DMS 273 (cell line): ENCODE results near the gene GPC5.

Source experiments
- DNase-seq: peaks from one replicate; lab custom pipeline; 2025; ENCODE audit not compliant: unreplicated experiment; lab: John Stamatoyannopoulos, UW

GPC5 gene

DNA sequence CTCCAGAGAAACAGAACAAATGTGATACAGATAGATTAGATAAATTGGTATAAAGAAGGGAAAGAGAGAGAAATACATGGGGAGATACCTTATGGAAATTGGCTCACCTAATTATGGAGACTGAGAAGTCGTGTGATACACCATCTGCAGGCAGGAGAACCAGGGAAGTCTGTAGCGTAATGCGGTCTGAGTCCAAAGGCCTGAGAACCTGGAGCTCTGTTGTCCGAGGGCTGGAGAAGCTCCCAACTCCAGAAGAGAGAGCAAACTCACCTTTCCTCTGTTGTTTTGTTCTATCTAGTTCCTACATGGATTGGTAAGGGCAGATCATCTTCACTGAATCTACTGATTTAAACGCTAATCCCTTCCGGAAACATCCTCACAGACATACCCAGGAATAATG, 1179.9 kb downstream of the GPC5 start:
- no peak for DNase-seq

DNA sequence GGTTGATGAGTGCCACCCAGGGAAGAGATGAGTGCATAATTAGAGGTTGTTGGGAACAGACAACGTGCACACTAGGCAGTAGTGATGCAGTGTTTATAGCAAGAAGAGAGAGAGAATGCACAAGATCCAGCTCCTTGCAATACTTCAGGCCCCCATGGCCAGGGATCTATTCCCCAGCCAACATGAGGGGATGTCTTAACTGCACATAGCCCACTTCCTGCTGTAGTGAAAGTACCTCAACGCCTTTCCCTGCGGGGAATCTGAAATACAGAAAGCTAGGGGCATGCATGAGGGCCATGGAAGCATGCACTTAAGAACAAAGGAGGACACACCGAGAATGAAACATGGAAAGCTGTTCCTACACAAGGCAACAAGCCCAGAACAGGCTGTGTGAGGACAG, 1191.5 kb downstream of the GPC5 start:
- DNase-seq, result no peak

DNA sequence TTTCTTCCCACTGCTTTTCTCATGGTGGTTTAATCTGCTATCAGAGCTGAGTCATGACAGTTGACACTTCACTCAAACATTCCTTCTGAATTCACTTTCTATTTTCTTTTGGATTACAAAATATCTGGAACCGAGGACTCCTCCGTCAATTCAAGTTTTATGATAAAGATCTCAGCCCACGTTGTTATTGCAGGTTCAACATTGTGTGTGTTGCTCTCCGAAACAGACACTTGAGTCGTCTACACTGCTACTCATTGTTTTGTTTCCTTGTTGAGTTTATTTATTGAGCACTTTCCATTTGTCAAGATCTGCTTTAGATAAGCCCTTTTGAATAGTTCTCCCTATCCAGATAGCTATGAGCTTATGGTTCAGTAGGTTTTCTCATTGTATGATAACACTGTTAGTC, 1192.1 kb downstream of the GPC5 start:
- no peak for DNase-seq

DNA sequence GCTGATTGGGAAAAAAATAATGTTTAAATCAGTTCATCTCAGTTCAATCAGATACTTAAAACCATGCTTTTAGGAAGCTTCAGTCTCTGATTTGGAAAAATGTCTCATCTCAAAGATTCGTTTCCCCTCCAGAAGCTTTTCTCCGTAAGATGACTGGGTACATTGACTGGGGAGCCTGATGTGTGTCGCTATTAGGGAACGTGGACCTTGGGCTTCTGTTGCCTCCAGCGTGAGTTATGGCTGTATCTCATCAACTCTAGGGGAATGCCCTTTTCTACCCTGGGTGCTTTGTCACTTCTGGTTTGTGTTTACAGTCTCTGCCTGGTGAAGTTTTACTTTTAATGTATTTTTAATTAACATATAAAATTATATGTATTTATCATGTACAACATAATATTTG, 1192.7 kb downstream of the GPC5 start:
- DNase-seq, result no peak

DNA sequence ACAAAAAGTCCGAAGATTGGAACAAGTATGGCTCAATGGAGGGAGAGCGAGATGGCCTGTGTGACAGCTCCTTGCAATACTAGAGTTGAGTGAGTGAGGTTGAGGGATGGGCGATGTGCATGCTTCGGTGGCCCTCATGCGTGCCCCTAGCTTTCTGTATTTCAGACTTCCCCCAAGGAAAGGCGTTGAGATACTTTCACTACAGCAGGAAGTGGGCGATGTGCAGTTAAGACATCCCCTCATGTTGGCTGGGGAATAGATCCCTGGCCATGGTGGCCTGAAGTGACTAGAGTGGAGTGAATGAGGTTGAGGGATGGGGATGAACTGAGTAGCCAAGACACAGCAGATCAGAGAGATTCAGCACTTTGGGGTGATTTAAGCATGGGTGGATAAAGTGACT, 1194.3 kb downstream of the GPC5 start:
- DNase-seq, result no peak

DNA sequence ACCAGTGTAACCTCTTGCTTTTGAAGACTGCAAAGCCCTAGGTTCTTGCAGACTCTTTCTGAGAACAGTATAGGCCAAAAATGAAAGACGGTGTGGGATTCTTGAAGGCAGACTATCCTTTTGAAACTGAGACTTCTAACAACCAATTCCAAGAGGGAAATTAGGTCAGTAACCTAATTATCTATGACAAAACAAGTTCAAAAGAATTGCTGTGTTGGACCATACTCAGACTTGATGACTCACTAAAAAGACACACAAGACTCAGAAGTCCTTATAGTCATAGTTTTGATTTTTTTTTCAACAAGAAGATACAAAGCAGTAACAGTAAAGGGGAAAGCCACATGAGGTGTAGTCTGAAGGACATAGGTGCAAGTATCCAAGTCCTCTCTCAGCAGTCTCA, 1204.1 kb downstream of the GPC5 start:
- no peak for DNase-seq

DNA sequence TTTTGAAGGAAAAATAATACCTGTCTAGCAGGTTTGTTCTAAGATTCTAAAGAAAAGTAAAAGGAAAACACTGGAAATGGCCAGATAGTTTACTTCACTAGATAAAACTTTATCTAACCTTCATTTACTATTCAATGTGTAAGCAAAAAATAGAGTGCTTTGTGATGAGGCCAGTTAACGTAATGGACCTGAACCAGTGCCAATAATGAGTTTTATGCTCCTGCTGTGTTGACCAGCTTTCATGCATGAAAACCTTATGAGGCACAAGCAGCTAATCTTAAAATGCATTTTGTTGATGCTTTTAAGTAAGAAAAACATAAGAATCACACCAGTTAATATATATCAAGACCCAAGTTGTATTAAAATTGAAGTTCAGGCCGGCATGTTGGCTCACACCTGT, 1211.0 kb downstream of the GPC5 start:
- DNase-seq, result no peak

DNA sequence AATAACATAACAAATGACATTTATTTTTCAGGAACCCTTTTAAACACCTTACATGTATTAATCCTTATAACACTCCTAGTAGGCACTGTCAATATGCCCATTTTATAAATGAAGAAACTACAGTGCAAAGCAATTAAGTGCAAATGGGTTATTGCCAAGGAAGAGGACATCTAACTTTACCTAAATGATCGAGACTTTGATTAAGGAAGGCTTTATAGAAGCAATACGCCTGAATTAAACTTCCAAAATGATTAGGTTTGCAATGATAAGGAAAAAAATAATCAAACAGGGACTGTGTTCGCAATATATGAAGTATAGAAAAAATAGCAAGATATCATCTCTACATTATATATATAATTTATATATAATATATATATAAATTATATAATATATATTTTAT, 1214.5 kb downstream of the GPC5 start:
- DNase-seq, result no peak

DNA sequence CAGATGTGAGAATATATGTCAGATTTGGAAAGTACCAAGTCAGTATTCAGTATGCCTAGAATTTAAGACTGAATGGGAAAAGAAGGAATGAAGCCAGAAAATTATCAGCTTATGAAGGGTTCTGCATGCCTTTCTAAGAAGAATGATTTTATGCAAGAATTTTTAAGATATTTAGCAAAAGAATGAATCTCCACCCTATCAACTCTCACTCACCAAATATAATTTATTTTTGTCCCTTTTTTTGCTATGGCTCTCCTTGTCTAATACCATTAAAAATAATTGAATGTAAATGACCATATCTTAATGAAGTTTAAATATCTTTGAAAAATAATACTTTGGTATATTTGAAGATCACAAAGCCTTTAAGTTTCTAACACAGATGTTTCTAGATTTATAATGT, 1215.5 kb downstream of the GPC5 start:
- no peak for DNase-seq

DNA sequence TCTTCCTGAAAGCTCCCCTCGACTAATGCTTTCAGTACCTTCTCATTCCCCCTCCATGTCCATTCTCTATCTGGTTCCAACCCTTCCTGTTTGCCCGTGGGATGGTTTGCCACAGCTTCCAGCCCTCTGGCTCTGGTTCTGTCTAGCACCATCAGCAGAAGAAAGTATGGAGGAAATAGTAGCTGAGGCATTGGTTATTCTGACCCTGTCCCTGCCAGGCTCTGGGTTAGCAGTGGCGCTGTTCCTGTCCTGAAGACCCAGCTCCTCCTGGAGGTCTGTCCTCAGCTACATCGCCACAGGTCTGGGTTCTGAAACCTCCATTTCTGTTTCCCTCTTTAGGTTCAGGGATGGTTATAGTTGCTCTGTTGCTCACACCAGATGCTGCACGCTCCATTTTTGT, 1223.6 kb downstream of the GPC5 start:
- DNase-seq, result no peak

DNA sequence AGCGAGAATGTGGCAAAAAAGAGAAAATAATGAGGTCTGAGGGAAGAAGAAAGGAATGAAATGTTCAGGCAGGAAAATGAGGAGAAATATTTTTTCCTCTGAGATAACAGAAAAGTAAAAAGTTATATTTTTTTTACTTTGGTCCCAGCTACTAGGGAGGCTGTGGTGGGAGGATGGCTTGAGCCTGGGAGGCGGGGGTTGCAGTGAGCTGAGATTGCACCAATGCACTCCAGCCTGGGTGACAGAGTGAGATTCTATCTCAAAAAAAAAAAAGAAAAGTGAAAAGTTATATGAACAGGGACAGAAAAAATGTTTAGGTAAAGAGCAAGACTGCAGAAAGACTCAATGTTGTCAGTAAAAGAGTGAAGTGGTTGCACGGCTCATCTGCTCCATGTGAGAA, 1224.5 kb downstream of the GPC5 start:
- no peak for DNase-seq

DNA sequence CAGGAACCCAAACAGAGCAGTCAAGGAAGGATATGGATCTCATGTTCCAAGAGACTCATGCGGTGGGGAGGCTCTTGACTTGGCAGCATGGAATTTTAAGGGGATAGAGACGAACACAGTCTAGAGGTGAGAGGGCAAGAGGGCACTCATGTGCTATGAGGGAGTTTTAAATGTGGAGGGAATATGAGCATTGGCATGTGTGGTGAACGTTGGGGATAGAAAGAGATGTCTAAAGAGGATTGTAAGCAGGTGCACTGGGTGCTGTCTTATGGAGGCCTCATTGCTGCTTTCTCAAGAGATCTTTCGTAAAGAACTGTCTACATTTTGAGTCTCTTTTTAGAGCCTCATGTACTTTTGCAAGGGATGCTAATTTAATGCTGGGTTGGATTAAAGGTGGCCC, 1227.9 kb downstream of the GPC5 start:
- no peak for DNase-seq

DNA sequence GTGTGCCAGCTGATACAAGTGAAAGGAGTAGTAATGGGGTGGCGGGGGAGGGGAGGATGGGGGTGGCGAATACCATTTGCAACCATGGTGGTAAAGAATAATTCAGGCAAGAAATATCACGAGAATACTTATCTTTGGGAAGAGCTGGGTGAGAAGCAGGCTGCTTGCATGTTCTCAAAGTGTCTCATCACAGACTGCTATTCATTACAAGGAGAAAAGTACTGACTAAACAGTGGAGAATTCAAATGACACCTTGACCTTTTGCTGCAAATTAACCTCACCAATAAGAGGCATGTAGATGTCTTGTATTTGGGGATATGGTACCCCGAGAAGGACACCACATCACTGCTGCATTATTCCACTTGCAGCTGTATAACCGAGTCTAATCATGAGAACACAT, 1242.5 kb downstream of the GPC5 start:
- no peak for DNase-seq

DNA sequence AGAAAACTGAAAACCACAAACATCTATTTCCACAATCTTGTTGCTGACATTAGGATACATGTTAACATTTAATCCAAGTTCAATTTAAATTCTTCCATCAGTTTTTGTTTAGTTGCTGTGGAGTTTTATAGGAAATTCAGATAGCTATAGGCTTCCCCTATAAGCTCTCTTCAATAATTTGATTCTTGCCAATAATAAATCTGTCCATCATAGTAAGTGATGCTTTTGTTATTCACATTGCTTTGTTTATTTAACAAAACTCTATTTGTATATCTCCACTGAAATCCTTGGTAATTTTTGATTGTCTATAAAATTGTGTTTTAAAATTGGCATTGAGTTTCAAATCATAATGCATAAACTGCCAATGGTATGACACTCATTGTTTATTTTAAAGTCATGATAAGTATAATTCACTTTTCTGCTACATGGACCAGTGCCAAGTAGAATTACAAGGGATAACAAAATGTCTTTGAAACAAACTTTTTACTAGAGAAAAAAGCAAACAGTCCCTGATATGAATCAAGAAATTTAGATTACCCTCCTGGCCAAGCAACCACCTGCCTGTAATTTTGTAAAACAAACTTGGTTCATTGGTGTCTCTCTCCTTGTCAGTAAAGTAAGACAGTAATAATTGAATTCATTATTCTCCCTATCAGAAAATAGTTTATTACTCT, 1250.9 kb downstream of the GPC5 start:
- DNase-seq, result no peak

DNA sequence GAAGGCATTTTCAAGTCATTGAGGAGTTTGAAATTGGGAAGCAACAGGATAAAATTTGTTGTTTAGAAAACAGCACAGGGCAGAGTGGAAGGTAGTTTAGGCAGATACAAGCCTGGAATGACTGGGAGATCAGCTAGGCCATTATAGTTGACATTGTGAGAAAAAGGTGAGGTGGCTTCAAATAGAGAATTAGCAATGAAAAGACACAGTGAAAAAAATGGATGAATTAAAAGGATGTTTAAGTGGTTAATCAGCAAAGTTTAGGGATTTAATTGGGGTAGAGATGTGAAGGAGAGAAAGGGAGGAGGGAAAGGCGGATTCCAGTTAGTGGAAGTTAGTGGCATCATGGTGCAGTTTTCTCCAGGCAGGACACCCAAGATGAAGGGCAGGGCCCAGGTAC, 1257.7 kb downstream of the GPC5 start:
- no peak for DNase-seq

DNA sequence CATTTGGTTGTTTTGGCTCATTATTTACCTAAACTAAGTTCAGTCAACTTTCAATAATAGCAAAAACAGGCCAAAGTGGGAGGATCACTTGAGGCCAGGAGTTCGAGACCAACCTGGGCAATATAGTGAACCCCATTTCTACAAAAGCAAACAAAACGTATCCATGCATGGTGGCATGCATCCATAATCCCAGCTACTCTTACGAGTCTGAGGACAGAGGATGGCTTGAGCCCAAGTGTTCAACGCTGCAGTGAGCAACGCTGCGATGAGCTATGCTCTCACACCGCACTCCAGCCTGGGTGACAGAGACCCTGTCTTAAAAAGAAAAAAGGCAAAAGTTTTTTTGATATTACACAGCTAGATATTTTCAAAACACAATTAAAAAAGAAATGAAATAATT, 1258.2 kb downstream of the GPC5 start:
- no peak for DNase-seq

DNA sequence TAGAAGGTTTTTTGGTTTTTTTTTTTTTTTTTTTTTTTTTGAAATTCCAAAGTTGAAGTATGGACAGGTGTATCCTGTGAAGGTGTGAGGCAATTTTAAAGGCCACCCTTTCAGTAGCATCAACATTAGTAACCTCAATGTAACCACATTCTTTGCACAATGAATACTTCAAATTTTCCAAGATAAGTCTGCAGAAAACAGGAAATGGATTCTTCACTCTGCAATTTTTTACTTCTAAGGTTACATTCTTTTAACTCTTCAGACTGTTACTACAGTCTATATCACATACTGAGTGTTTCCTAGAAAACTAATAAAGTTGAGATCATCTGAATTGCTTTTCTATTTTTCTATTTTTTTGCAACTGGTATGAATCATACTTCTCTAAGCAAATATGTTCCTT, 1259.1 kb downstream of the GPC5 start:
- no peak for DNase-seq

DNA sequence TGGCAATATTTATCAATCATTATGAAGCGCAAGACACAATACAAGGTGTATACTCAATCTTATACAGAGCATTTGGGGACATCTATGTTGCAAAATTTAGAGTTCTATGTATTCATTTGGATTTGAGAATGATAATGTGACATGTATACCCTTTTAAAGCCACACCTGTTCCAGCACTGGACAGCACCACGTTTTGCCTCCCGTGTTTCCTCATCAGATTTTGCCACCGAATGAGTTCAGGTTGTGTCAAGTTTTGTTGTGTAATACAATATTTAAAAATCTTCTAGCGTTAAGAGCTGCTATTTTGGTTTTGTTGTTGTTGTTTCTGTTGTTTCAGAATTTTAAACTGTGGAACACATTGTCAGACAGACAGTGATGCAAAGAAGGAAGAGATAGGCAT, 1259.9 kb downstream of the GPC5 start:
- no peak for DNase-seq

DNA sequence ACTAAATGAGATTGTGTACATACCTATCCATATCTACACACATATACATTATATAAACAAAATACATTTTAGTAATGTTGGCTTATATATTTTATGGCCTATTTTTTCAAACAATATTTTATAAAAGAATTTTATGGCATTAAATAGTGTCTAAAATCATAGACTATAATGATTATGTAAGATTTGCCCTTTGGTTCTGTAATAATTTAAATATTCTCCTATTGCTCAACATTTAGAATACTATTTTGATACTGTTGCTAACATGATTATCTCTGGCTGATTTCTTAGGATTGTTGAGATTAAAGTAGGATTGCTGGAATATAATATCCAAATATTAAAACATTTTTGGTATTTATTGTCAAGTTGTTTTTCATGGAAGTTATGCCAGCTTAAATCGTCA, 1263.0 kb downstream of the GPC5 start:
- no peak for DNase-seq

DNA sequence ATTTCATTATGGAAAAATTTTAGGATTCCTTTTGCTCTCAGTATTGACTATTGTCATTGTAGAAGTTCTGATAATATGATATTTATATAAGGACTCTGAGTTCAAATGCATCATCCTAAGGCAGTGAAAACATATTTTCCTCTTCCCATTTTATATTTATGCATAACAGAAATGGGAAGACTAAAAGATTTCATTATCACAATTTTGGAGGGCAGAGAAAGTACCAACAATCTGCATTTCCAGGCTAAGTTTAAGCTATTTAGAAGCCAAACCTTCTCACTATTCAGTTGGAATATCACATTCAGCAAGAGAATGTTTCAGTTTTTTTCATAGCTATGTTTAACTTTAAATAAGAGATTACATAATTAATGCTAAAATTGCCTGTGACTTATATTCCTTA, 1269.7 kb downstream of the GPC5 start:
- no peak for DNase-seq

DNA sequence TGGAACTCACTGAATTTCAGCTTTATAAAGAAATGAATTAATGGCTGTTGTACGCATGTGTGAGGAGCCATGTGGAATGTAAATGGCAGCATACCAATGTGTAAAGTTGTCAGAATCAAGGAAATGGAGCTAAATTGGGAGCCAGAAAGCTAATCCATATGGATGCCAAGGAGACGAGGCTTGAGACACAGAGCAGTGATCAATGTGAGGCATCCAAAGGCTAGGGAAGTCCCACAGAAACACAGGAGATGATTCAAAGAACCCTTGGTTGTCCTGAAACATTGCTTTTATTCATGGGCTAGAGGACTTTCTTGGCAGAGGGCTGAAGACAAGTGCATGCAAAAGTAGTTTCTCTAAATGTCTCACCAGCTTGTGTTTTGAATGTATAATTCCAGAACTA, 1271.7 kb downstream of the GPC5 start:
- no peak for DNase-seq

DNA sequence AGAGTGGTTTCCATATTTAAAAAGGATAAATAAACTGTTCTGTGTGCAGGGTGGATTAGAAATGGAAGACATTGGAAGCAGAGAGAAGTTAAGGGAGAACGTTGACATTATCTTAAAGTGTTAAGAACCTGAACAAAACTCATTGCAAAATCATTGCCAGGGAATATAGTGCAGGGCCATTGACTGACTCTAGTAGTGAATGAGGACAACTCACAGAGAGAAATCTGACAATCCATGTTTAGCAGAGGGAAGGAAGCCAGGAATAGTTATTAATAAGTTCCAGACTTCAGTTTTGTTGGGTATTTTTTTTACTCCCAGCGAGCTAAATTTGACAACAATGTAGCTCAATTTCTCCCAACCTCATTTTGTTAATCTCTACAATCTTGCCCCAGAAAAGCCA, 1273.4 kb downstream of the GPC5 start:
- no peak for DNase-seq

DNA sequence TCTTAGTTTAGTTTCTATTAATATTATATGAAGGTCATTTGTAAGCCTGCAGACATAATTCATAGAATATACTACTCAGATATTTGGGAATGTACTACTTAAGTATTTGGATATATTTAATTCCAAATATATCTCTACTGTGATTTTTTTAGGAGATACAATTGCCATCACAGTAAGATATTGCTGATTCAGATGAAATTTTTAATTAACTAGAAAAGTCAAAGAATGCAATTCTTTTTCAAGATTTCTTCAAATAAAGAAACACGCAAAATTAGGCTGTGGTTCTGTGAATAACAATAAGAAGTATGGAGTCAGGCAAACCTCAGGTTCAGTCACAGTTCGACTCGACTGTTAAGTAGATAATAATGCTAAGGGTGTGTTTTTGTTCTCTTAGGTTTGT, 1277.8 kb downstream of the GPC5 start:
- DNase-seq, result no peak

DNA sequence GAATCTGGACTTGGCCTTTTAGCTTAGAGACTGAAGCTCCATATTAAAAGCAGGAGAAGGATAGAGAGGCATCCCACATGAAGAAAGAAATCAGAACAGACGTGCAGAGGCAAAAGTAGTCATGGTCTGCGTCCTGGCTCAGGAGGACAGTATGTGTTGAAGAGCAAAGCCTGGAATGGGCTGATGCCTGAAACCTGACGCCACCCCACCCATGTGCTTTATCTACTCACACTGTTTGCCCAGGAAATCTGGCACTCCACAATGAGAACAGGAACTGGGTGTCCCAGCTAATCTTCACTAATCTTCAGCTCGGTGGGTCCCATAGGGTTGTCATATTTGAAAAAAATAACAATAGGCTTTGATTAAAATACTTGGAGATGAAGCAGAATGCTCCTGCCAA, 1279.2 kb downstream of the GPC5 start:
- DNase-seq, result no peak
